Ovary (tissue), 3 donors: ENCODE measurements around the gene GIN1.

Experiments used
- EP300 ChIP-seq: sonication (generic); formaldehyde crosslinking; IDR thresholded peaks from one replicate; pipeline ENCODE4 v1.6.1; 2017; ENCODE audit warnings: antibody characterized with exemption
- POLR2A ChIP-seq: fragments of 450-650 bp; IDR thresholded peaks from one replicate; pipeline ENCODE4 v1.6.1; 2017; ENCODE audit warnings: antibody characterized with exemption, mild to moderate bottlenecking, moderate library complexity
- TF ChIP-seq, protein P1 (sequence below), 3 donors: fragments of 450-650 bp in 2 of 3; fragments of 200-600 bp in 1 of 3; IDR thresholded peaks; one replicate each; pipeline versions ENCODE4 v1.5.1 to v1.8.0; 2016 to 2022; ENCODE audit warnings: antibody characterized with exemption in 3 of 3, mild to moderate bottlenecking in 1 of 3
- donor health status: DM: no; HTN: no; CAD: no.

DNA sequence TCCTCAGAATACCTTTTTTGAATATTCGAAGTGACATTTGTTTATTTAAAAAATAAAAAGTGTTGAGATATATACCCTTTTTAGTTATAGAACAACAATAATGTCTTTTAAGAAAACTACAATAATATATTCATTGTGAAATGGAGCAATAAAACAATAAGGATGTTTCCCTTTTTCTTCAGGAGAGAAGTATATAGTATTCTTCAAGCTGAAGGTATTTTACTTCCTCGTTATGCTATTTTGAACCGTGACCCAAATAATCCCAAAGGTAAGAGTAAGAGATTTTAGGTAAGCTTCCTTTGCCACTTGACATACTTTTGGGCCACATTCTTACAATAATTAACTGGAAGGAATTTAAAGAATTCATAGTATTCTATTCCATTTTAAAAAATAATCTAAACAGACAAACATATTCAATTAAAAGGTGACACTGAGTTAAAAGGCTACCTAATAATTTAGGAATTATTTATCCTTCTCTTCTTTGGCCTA is 18.3 kb upstream of the GIN1 start:
- TF ChIP-seq, protein P1, sequence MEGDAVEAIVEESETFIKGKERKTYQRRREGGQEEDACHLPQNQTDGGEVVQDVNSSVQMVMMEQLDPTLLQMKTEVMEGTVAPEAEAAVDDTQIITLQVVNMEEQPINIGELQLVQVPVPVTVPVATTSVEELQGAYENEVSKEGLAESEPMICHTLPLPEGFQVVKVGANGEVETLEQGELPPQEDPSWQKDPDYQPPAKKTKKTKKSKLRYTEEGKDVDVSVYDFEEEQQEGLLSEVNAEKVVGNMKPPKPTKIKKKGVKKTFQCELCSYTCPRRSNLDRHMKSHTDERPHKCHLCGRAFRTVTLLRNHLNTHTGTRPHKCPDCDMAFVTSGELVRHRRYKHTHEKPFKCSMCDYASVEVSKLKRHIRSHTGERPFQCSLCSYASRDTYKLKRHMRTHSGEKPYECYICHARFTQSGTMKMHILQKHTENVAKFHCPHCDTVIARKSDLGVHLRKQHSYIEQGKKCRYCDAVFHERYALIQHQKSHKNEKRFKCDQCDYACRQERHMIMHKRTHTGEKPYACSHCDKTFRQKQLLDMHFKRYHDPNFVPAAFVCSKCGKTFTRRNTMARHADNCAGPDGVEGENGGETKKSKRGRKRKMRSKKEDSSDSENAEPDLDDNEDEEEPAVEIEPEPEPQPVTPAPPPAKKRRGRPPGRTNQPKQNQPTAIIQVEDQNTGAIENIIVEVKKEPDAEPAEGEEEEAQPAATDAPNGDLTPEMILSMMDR (IDR thresholded peaks at IDR 0.05): no peak
- no peak for TF ChIP-seq EP300
- no peak for TF ChIP-seq POLR2A
